GM12892 (cell line): ENCODE measurements around the gene SH2B3.

ENCODE experiments used
- POLR2A ChIP-seq: IDR thresholded peaks from 2 replicates; pipeline ENCODE4 v1.6.1; 2011; ENCODE audit warnings: low read depth, low read length, control low read depth
- POLR2AphosphoS5 ChIP-seq: IDR thresholded peaks from 2 replicates; pipeline ENCODE4 v1.6.1; 2011; ENCODE audit warnings: low read depth, low read length, control low read depth

GRCh38 chr12:111443586-111443985 lies 37.9 kb downstream of the SH2B3 start:
- TF ChIP-seq POLR2A (no peak), POLR2AphosphoS5 (0 out of 2 replicates have a peak, but pooled peaks have one; percentile 26)
